Measurements from ENCODE around the gene MYO1A. TPM values are rescaled to one million over a fixed set of nuclear protein-coding genes. Genes with fewer than 3 reads are reported as not detected.

Gene MYO1A
- not detected for polyA plus RNA-seq (2013, experiment 1 of 2; ENCODE audit: insufficient read length)
- polyA plus RNA-seq (2013, experiment 2 of 2; ENCODE audit: insufficient read length), result not detected

GRCh38 chr12:57049890-57050289 is at the start of gene MYO1A:
MYO1A (minus strand) TSS chr12:57050129; CDS start chr12:57048323, 1,806 bp downstream.
- peak; percentile 8 for DNase-seq

DNA sequence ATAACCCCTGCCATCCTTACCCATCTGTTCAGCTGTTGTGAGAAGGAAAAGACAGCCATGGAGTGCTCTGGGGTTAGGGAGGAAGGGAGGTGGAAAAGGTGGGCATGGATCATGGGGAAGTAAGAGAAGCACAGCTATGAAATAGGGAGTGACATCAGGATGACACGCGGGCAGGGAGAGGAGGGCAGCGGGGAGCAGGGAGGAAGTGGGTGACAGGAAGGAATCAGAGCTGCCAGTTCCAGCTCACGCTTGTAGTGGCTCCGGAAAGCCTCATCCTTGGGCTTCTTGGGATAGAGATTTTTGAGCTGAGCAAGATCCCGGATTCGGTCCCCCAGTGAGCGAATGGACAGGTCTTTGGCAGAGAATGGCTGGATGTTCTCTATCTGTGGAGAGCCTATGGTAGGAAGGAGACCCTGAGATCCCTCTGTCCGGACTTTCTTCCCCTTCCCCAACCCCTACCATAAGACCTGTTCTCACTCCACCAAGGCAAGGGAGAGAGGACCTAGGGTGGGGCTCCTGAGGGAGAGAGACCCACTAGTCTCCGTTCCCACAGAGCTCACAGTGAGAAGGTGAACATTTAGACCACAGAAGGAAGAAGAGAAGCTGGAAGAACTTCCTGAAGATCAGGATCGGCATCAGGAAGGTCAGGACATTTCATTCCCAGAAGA is 49.3 kb upstream of the MYO1A start:
- no peak for DNase-seq

DNA sequence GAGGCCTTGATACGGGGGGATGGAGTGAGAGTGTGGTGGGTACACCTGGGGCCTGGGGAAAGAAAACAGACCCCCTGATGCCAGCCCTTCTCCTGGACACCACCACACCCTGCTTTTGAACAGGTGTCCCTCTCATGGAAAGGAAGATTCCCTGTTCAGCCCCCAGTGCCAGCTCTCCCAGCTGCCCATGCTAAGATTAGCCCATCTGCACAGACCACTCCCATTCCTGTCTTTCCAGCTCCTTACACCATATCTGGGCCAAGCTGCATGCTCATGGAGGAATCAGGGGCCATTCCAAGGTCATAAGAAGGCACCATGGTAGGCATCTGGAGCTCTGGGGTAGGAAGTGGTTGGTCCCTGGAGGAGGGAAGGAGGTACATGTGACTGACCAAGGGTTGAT is 48.6 kb upstream of the MYO1A start:
- DNase-seq, result no peak

DNA sequence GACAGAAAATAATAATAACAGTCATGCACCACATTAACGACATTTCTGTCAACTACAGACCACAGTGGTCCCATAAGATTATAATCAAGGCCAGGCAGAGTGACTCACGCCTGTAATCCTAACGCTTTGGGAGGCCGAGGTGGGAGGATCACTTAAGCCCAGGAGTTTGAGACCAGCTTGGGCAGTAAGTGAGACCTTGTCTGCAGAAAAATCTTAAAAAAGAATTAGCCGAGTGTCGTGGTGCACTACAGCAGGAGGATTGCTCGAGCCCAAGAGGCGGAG is 47.6 kb upstream of the MYO1A start:
- no peak for DNase-seq

GRCh38 chr12:57096748-57097553 is 47.0 kb upstream of the MYO1A start:
- DNase-seq, result no peak

DNA sequence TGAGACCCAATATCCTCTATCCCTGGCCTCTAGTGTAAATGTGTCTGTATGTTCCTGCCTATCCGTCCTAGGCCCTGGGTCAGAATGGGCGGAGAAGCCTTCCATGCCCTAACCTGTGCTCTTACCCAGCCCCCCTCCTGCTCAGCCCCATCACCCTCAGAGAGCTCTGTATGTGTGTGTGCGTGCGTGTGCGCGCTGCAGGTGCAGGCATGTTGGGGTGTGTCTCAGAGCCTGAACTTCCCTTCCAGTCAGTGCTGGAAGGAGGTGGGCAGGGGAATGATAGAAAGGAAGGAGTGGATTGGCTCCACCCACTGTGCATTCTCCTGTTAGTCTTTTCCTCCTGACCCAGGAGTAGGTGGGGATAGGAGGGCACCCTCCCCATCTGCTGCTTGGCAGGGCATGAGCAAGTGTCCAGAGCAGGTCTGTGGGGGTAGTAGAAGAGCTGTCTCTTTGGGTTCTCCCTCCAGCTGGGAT is 46.2 kb upstream of the MYO1A start:
- no peak for DNase-seq

- no peak for DNase-seq
These were observed 45.5 kb upstream of the MYO1A start for GRCh38 chr12:57095440-57095839.

DNA sequence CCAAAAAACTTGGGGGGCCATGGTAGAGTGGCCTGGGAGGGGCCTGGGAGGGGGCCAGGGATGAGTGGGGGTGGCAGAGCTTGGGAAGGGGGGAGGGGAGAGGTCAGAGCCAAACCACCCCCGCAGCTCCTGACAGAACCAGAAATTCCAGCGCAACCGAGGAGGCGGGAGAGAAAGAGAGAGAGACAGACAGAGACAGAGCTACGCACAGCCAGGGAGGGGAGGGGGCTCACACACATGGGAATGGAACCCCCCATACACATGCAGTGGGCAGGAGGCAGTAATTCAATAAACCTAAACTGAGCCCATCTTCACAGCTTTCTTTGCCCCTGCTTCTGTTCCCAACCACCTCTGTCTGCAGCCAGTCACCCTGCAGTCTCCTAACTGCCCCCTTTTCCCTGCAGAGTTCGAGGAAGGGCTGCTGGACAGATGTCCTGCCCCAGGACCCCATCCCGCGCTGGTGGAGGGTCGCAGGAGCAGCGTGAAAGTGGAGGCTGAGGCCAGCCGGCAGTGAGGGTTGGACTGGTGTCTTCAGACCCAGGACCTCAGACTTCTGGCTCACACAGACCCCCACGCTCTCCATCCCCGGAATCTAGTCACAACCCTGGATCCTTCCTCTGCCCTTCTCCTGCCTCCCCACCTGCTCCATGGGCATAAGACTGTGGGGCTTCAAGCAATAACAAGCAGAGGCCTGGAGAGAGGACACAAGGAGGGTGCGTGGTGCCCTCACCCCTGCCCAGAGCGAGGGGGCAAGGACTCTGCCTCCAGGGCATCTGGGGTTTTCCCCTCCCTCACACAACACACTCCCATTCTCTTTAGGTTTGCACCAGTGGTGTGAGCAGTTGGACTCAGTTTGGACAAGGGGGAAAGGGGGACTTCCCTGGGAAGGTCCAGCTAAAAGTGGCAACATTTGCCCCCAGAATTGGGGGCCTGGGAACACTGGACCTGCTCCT is 44.6 kb upstream of the MYO1A start:
- DNase-seq, result no peak

GRCh38 chr12:57093415-57094207 is 43.7 kb upstream of the MYO1A start:
- peak; percentile 82 for DNase-seq

GRCh38 chr12:57092876-57093414 is 43.0 kb upstream of the MYO1A start:
- DNase-seq, result no peak

GRCh38 chr12:57092529-57092862 is 42.6 kb upstream of the MYO1A start:
- DNase-seq, result no peak

DNA sequence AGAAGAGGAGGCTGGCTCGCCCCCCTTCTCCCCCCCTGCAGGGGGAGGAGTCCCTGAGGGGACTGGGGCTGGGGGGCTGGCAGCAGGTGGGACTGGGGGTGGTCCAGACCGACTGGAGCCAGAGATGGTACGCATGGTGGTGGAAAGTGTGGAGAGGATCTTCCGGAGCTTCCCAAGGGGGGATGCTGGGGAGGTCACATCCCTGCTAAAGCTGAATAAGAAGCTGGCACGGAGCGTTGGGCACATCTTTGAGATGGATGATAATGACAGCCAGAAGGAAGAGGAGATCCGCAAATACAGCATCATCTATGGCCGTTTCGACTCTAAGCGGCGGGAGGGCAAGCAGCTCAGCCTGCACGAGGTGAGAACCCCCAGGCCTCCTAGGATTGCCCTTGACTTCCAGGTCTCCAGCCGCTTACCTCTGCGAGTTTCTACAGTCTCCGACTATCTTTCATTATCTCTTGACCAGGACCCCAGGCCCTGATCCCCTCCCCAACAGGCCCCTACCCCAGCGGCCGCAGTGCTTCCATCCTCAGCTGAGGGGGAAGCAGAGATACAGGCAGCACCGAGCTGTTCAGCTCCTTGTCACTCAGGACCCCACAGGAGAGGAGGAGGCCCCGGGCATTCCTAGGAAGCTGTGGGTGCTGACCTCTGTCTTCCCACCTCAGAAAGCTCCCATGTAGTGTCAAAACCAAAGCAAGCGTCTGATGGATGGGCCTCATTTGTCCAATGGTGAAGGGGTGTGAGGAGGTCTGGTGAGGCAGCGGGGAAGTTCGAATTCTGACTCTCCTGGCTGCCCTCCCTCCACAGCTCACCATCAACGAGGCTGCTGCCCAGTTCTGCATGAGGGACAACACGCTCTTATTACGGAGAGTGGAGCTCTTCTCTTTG is 42.0 kb upstream of the MYO1A start:
- no peak for DNase-seq

DNA sequence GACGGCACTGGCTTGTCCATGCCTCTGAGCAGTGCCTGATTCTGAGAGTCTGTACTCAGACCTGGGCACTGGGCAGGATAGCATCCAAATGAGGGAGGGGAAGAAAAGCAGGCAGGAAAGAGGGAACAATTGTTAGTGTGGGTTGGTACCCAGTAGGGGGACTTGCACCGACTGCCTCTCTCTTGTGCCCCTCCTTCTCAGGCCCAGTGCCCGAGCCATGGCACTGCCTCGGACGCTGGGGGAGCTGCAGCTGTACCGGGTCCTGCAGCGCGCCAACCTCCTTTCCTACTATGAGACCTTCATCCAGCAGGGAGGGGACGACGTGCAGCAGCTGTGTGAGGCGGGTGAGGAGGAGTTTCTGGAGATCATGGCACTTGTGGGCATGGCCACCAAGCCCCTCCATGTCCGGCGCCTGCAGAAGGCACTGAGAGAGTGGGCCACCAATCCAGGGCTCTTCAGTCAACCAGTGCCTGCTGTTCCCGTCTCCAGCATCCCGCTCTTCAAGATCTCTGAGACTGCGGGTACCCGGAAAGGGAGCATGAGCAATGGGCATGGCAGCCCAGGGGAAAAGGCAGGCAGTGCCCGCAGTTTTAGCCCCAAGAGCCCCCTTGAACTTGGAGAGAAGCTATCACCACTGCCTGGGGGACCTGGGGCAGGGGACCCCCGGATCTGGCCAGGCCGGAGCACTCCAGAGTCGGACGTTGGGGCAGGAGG is 41.2 kb upstream of the MYO1A start:
- no peak for DNase-seq

DNA sequence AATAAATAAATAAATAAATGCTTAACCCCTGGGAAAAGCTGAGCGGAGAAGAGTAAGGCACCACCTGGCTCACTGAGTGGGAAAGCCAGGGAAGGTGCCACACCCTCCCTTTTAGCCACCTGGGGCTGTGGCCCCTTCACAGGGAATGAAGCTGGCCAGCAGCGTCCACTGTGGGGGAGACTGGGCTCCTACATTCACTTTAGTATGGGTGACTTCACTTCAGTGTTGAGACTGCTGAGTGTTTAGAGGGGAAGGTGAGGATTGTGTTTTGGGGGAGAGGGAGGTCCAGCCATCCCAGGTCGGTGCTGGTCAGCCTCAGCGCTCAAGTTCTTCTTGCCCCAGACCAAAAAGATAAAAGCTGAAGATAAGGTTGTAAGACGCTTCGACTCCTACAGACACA is 40.6 kb upstream of the MYO1A start:
- no peak for DNase-seq

DNA sequence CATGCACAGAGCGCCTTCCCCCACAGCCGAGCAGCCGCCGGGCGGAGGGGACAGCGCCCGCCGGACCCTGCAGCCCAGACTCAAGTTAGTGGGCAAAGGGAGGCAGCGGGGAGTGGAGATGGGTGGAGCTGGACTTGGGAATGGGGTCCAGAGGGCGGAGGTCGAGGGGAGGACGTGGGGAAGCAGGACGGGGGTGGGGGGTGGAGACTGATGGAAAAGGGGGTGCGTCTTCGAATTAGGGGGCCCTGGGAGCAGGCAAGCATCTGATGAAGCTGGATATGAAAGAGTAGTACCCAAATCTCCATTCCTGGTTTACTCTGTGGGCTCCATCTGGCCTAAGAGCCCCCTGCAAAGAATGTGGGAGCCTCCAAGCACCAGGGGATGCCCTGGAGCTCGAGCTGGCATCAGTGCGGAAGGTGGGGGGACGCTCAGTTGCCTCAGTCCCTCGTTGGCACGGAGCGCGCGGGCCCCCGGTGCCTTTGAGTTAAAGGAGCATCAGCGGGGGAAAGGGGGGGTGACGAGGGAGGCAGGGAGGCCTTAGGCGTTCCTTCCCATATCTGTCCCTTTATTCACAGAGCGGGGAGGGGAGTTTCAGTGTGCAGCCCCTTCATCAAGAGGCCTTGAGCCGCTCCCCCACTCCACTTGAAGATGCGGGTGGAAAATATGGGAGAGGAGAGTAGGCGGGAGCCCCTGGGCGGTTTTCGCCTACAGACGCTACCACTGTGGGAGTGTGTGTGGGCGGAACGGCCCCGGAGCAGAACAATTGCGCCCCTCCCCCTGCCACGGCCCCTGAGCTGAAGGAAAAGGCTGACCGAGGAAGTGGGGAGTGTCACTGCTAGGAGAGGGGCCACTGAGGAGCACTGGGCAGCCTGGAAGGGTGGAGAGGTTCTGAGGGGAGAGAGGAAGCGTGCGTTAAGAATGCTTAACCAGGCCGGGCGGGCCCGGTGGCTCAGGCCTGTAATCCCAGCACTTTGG is 39.6 kb upstream of the MYO1A start:
- peak; percentile 60 for DNase-seq

GRCh38 chr12:57088354-57089270 is 38.7 kb upstream of the MYO1A start, which contains the start of gene NAB2:
NAB2 (plus strand) TSS chr12:57089114; CDS start chr12:57089272, 158 bp downstream.
- DNase-seq, result peak; percentile 97

DNA sequence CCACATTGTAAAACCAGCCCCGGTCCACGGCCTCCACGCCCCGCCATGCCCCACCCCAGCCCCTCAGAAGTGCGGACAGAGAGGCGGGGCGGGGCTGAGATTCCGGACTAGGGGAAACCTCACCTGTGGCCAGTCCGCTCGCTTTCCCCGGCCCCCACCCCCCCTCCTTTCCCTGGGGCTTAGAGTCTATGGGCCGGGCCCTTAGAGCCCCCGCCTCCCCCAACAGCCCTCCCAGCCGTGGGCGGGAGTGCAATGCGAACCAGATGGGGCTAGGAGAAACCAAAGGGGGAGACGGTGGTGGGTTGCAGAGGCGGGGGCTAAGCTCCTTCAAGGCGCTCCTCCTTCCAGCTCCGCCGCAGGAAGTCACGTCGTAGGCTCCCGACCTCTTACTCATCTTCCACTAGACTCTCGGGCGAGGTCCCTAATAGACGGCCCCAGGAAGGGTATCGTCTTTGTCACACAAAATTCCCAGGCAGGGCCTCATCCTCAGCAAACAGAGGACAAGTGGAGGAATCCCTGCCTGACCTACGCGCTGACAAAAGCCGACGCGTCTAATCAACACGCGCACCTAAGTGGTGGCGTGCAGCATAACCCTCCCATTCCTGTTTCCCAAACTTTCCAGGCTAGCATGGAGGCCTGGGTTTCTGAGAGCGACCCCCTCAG is 37.9 kb upstream of the MYO1A start:
- peak; percentile 97 for DNase-seq
